Measurements from ENCODE around the gene CCDC170.

Gene CCDC170

DNA sequence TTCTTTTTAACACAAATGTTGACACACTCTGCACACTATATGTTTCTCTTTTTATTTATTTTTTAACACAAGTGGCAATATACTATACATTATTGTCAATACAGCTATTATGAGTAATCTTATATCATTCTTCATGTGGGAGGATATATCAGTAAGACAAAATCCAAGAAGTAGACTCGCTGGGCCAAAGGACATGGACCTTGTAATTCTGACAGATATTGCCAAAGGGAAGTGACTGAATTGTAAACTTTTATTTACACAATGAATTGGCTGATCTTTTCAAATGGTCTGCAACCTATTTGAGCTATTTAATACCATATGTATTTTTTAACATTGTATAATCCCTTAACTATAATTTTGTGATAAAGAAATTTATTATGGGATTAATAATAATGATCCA is 56.0 kb downstream of the CCDC170 start:
- DNase-seq = no peak

DNA sequence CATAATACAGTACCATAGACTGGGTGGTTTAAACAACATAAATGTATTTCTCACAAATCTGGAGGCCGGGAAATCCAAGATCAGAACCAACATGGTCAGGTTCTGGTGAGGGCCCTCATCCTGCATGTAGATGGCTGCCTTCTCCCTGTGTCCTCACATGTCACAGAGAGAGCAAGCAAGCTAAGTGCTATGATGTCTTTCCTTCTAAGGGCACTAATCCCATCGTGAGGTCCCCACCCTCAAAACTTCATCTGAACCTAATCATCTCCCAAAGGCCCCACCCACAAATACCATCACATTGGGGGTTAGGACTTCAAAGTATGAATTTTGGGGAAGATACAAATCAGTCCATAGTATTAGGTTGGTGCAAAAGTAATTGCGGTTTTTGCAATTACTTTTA is 56.8 kb downstream of the CCDC170 start:
- no peak for DNase-seq

DNA sequence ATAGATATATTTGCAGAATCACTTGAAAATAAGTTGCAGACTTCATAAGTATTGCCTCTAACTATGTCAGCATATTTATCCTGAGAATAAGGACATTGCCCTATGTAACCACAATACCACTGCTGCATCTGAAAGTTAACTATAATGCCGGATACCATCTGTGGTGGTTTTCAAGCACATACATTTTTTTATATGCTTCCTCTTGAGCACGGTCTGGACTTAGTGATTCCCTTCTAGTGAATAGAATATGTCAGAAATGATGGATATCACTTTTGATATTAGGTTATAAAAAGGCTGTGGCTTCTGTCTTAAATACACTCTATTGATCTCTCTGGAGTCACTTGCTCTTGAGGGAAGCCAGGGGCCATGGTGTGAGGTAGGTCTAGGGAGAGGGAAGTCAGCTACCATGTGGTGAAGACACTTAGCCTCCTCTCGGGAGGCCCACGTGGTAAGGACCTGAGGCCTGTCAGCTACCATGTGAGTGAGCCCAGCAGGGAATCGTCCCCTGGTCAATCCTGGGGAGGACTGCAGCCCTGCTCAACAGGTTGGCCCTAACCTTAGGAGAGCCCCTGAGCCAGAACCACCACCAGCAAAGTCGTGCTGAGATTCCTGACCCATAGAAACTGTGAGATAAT is 57.5 kb downstream of the CCDC170 start:
- no peak for DNase-seq

DNA sequence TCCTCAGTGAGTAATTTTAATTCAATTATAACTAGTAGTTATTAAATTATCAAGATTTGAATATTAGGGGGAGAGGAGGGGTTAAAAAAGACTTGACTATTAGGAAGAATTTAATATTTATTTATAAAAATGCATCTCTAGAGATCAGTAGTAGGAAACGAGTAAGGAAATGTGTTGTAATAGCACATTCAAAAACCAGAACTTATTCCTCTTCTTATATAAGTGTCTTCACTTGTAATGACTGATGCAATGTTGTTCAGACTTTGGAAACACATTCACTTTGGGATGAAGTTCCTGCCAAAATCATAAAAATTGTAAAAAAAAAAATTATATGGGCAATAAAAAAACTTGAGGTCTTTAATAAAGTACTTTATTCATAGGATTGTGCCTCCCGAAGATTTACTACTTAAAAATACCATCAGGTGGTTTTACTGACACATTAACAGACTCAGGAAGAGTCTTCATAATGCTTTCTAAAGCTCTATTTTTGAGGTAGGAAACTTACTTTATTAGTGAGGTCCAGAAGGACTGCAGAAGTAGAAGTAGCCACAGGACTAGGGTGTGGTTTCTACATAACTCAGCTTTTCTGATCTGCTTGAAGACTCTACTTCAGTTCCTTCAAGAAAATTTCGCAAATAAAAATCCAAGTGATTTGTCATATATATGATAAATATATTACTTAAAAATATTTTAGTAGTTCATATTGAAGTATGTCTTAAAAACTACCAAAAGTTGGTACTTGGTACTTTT is 59.8 kb downstream of the CCDC170 start:
- DNase-seq = no peak

DNA sequence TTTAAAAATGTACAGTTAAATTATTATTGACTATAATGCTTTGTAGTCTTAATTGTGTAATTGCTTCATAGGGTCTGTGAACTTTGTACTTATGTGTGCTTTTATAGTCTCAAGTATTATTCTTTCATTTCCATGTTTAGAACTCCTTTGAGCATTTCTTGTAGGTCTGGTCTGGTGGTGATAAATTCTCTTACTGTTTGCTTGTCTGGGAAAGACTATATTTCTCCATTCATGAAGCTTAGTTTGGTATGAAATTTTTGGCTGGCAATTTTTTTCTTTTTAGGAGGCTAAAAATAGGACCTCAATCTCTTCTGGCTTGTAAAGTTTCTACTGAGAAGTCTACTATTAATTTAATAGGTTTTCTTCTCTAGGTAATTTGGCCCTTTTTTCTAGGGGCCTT is 67.4 kb downstream of the CCDC170 start:
- no peak for DNase-seq

DNA sequence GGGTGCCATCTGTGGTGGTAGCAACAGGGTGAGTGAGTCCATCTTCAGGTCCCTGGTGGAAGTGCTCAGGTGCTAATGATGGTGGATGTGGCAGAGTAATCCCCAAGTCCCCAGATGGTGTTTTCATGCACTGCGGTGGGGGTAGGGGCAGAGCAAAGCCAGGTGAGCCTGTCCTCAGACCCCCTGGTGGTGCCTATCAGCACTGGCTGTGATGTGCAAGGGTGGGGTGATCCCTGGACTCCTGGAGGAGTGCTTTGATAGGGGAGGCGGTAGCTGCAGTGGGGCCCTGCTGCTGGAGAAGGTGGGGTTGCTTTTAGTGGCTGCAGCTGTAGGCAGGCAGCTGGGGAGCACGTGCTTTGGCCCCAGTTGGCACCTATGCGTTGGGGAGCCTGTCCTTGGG is 70.8 kb downstream of the CCDC170 start:
- no peak for DNase-seq

DNA sequence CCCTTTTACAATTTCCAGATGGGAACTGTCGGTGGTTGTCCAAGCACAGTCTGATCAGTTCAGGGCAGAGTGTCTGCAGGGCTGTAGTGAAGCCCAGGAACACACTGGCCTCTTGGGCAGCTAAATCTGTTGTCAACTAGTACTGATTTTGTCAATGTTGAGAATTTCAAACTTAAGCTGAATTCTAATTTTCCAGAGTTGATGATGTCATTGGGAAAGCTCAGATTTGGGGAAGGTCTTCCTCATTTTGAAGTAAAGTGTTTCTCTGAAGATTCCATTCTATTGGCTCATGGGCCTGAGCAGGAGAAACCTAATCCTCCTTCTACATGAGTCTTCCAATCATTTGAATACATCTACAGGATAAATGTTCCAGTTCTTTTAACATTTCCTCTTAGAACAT is 72.1 kb downstream of the CCDC170 start:
- no peak for DNase-seq

DNA sequence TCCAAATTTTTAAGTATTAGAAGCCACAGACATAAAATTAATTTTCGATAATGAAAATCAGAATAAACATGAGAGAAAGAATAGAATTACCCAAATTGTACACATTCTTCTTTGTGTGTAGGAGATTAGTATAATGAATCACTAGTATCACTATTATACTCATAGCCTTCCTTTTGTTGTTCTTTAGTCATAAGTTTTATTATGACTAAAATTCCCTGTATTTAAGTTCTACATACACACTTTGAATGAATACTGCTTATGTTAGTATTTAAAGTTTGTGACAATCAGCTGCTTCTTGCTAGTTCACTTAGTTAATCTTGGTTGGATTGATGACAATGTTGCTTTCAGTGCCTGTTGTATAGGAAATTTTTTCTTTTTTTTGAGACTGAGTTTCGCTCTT is 72.7 kb downstream of the CCDC170 start:
- no peak for DNase-seq

DNA sequence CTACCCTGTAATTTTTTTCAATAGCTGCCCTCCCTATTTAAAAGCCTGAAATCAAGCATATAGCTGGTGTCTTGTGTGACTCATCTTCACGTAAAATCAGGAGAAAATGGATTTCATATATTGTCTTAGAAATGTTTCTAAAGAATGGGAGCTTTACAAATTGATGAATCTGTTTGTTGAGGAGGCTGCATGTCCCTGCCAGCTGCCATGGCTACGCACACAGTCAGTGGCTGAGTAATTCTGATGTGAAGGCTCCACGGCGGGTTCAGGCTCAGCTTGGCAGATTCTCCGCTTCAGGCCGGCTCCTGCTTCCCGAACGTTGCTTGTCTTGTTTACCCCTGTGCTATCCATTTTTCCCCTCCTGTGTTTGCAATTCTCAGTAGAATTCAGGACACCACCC is 82.8 kb downstream of the CCDC170 start:
- no peak for DNase-seq

DNA sequence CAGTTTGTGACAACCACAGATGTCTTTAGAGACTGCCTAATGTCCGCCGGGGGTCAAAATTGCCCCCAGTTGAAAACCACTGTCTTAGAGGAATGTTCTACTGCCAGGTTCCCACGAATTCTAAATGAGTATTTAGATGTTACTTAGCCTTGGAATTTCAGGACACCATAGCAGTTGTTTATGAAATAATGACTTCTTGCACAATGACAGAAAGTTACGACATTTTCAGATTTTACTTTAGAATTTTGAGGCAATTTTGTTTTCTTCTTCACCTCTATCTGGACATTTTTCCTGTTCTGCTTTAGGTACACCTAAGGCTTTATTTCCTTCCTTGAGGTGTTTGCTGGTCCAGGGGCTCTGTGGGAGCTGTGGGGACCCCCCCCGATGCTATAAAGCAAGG is 83.4 kb downstream of the CCDC170 start:
- no peak for DNase-seq

DNA sequence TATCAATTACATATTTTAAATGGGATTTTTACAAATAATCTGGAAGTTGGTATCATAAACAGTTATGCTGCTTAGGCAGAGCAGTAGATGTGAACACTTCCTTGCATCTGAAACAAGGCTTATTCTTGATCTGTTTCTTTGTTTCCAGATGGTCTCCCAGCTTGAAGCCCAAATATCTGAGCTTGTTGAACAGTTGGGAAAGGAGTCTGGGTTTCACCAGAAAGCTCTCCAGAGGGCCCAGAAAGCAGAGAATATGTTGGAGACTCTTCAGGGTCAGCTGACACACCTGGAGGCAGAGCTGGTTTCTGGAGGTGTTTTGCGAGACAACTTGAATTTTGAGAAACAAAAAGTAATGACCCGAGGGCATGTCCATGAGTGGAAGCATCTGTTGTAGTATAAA is 91.9 kb downstream of the CCDC170 start:
- no peak for DNase-seq

DNA sequence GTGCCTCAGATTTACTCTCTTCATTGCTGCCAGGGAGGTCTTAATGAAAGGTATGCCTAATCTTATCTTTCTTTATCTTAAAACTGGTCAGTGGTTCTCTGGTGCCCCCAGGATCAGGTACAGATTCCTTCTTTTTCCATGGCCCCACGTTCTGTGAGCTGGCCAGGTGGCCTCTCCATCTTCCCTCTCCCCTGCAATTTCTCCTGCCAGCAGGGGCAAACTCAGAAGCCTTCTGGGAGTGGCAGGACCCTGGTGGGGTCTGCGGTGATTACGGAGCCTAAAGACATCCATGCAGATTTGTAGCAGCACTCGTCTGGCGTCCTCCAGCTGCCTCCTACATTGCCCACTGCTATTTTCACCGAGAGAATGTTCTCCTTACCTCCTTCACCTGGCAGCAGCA is 95.8 kb downstream of the CCDC170 start:
- no peak for DNase-seq

DNA sequence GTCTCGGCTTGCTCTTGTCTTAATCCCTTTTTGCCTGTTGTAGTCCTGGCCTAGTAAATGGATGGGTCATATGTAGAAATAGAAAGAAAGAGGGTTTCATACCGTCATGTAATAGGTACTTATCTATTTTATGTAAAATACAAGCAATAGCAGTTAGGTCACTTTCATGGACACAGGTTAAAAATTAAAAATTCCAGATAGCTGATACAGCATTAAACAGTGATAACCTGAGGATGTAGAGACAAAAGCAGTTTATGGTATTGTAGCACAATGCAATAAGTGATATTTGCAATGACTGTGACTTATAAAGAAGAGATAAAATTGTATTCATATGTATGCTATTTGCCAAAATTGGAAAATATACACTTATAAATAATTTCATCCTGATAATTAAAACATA is 96.9 kb downstream of the CCDC170 start:
- DNase-seq = no peak

DNA sequence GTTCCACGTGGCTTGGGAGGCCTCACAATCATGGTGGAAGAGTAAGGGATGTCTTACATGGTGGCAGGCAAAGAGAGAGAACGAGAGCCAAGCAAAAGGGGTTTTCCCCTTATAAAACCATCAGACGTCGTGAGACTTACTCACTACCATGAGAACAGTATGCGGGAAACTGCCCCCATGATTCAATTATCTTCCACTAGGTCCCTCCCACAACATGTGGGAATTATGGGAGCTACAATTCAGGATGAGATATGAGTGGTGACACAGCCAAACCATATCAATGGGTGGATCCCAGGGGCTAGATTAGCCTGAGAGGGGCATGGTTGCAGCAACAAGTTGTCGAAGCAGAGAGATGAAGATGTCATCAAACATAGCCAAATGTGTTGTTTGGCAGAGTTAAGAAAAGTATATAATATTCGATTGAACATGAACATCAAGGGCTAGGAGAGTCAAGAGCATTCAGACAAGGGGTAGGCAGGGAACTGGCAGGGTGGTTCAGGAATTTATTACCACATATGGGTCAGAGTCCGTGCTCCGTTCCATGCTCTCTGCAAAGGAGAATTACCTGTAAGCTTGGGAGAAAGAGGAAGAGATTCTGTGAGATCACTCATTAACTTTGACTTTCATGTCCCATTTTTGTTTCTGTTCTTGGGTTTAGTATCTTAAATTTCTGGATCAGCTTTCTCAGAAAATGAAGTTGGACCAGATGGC is 98.8 kb downstream of the CCDC170 start:
- no peak for DNase-seq

DNA sequence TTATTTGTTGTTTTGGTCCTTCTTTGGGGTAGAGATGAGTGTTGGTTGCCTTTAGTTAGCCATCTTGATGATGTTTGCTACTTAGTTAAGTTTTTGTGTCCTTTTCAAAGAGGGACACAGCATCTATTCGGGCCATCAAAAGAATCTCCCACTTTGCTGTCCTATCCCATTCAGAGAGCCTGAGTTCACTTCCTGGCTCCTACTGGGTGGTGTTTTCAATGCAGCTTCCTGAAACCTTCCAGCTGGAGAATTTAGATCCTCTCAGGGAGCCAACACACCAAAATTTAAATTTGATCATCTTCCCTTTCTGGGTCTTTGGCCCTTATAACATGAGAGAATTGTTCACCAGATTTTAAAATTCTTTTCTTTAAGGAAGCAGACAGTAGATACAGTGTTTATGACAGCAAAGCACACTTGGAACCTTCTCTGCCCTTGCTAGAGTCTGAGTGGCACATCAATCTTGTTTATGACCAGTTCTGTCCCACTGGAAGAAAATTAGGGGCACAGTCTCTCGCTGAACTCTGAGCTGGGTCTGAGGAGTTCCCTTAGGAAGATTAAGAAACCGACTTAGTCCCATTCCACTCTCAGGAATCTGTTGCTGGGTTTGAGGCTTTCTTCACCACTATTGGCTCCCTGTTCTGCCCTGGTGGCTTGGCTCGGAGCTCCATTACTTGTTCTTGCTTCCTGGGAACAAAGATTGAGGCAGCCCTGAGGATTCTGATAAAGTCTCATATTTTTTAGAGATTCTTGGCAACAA is 115.5 kb downstream of the CCDC170 start:
- DNase-seq = no peak

DNA sequence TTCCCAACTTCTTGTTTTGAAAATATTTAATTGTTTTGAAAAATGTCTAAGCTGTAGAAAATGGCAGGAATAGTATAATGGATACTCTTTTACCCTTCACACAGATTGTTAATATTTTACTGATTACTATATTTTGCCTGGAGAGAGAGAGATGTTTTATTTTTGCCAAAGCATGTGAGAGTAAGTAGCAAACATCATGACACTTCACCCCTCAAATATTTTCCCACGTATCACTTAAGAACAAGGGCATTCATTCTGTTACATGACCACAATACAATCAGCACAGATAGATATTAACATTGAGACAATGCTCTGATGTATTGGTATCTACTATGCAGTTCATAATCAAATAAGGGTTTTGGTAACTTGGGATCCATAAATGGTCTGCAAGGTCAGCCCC is 116.5 kb downstream of the CCDC170 start:
- DNase-seq = no peak

DNA sequence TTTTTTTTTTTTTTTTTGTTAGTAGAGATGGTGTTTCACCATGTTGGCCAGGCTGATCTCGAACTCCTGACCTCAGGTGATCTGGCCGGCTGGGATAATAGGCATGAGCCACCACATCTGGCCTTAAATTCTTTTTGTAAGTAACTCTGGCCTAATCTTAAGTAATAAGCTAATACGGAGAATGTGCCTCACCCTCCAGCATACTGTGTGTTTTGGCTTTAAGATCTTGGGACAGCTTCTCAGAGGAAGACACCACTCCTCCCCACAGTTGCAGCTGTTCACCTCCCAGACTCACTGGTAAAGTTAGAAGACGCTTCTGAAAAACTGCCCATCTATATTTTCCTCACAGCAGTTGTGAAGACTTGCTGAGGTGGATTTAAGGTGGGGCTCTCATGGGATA is 120.8 kb downstream of the CCDC170 start:
- DNase-seq = no peak

DNA sequence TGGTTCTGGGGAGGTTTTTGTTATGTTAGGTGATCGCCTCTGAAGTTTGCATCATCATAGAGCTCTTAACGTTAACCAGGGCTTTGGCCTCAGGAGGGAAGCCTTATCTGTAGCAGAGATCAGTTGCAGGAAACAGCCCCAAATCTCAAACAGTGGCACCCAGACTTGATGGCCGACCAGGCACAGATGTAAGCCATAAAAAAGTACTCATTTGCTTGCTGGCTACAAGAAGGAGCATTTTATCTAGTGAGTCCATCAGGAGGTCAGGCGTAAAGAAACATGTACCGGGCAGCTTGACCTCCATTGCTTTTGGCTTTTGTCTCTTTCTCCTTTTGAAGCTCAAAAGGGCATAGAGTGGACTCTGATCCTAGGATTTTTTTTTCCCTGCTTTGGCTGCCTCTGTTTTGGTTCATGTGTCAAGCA is 122.3 kb downstream of the CCDC170 start:
- no peak for DNase-seq

DNA sequence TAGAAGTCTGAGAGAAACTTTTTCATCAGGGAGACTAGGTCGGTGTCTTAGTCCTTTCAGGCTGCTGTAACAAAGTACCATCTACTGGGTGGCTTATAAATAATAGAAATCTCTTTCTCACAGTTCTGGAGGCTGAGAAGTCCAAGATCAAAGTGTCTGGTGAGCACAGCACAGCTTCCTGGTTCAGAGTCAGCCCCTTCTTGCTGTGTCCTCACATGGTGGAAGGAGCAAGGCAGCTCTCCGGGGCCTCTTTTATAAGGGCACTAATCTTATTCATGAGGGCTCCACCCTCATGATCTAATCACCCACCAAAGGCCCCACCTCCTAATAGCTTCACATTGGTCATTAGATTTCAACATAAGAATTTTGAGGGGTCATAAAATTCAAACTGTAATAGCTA is 122.8 kb downstream of the CCDC170 start:
- DNase-seq = no peak

DNA sequence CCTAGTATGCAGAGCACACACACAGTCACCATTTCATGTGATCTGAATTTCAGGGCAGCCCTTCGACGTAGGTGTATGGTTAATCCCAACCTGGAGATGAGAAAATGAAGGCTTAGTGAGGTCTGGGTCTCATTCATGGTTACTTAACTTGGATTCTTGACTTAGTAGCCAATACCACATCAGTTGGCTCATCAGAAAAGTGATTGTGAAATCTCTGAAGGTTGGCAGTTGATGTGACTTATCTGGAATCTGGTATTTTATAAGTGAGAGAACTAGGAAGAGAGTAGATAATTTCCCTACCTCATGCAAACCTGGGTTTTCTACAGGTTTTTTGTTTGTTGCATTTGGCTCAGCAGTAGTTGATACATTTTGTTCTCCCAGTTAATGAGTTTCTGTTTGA is 123.7 kb downstream of the CCDC170 start:
- DNase-seq = no peak

DNA sequence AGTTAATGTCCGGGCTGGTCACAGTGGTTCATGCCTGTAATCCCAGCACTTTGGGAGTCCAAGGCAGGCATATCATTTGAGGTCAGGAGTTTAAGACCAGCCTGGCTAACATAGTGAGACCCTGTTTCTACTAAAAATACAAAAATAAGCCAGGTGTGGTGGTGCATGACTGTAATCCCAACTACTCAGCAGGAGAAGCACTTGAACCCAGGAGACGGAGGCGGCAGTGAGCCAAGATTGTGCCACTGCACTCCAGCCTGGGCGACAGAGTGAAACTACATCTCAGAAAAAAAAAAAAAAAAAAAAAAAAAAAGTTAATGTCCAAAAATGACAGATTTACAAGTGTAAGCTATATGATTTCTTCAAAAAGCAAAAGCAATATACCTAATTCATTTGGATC is 124.9 kb downstream of the CCDC170 start:
- no peak for DNase-seq

DNA sequence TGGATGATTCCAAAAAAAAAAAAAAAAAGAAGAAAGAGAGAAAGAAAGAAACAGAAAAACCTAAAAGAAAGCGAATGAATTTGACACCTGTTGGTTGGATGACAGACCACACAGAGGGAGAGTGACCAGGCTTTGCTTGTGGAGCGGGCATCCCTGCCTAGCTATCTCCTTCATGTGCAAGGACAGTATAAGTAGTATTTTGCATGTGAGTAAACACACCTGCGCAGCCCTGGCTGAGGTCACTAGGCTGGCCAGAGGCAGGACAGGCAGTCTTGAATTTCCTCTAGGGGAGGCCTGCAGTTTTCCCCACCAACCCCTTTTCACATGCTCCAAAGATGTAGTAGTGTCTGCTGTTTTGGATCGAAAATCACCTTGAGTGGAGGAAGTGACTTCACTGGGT is 126.4 kb downstream of the CCDC170 start:
- no peak for DNase-seq

DNA sequence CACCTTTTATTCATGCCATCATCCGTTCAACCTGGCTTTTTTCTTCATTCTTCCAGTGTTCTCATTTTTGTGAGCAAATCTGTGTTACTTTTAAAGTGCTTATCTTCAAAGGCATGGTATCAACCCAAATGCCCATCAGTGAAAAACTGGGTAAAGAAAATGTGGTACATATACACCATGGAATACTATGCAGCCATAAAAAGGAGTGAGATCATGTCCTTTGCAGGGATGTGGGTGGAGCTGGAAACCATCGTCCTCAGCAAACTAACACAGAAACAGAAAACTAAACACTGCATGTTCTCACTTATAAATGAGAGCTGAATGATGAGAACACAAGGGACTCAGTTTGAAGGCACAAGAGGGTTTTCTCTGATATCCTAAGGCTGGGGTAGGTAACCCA is 130.3 kb downstream of the CCDC170 start:
- no peak for DNase-seq

DNA sequence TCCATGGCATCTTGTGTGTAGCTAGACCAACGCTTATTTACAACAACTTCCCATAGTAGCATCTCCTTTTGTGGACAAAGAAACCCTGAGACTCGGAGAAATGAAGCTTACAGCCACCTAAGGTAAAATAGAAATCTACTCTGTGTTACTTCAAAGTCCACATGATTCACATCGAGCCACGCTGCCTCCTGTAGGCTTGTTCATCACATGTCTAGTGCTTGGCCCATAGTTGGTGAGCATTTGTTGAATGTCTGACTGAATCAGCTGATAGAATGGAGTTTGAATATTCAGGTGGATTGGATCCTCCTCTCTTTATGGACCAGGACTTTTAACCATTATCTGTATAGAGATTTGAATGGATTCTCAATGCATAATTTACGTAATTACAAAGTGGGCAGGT is 130.7 kb downstream of the CCDC170 start:
- DNase-seq = no peak
